ENCODE measurements around the gene FAM185A. TPM values are rescaled to one million over a fixed set of nuclear protein-coding genes. Genes with fewer than 3 reads are reported as not detected.
A peak's percentile ranks its signal among the peaks of the same experiment; 100 is the strongest.

The FAM185A gene
- total and polyA plus RNA-seq, 2 of the 4 experiments (the other 2 are of a cell fraction) = 3.6 to 4.3 TPM

DNA sequence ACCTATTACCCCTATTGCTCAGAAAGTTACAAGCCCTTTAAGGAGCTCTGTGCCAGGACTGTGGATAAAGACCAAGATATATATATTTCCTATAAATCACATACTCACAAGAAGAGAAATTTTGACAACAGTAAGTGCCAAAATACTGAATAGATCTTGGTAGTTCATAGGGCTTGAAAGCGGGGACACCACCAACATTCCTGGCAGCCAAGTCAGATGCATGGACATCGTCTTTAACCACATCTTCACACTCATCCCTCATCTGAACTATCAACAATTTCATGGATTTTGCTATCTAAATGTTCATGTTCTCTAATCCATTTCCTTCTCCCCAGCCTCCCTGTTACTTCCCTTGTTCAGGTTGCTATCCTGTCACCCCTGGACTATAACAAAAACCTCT, 96.5 kb downstream of the FAM185A start:
- ATAC-seq (ENCODE audit: low read depth) = no peak

More for the DNA sequence above, 96.5 kb downstream of the FAM185A start:
- no peak overlapping the region for H2BK120ac ChIP-seq (ENCODE audit: low read depth, low read length)
- BruUV-seq (replicated peaks) = no TSS peak
- no peak overlapping the region for H3K18ac ChIP-seq (ENCODE audit: low read depth, low read length)
- WGBS, 2 experiments (ENCODE audit: extremely low coverage in 2 of 2, insufficient read length in 1 of 2) = no CpG with 5 or more reads among the region's 2 CpGs
- no peak overlapping the region for H2BK15ac ChIP-seq (ENCODE audit: low read depth, low read length)
- intact Hi-C loops (cut with micrococcal nuclease) (no loop called here), in situ Hi-C loops (cut with MboI; ENCODE audit: low sequenced_read_pairs) (no loop called here), dilution Hi-C loops (cut with HindIII; ENCODE audit: low sequenced_read_pairs, unreplicated experiment) (no loop called here)
- no peak overlapping the region for H2AFZ ChIP-seq (replicated peaks; ENCODE audit: low read length, poor library complexity)
- no peak overlapping the region for H2BK20ac ChIP-seq (ENCODE audit: low read depth, low read length)
- no peak overlapping the region for H3K27ac ChIP-seq (ENCODE audit: insufficient read depth, low read length)
- H3K4me1 ChIP-seq (ENCODE audit: control insufficient read depth, insufficient read depth, low read length) = no peaks in the 10 kb centered on the region
- no peak overlapping the region for H4K5ac ChIP-seq (ENCODE audit: low read depth, low read length)
- no peak overlapping the region for H3K9ac ChIP-seq (ENCODE audit: low read depth, low read length)
- H3K79me1 ChIP-seq (ENCODE audit: low read depth in 1 of 2, low read length in 2 of 2) = no peaks in the 10 kb centered on the region
- no peaks in the 10 kb centered on the region for H3K36me3 ChIP-seq (ENCODE audit: control insufficient read depth, insufficient read depth, low read length)
- no peaks in the 10 kb centered on the region for H3K9me3 ChIP-seq (ENCODE audit: control insufficient read depth, insufficient read depth, low read length)
- H3K27me3 ChIP-seq (ENCODE audit: control insufficient read depth, insufficient read depth, low read length) = no peaks in the 10 kb centered on the region
- H3K23ac ChIP-seq (ENCODE audit: low read depth, low read length) = no peak overlapping the region
- TF ChIP-seq RCOR1 (IDR thresholded peaks at IDR 0.05; ENCODE audit: insufficient replicate concordance, low read length) (no peak), CEBPB (IDR thresholded peaks at IDR 0.05; ENCODE audit: low read depth, low read length) (no peak), USF2 (IDR thresholded peaks at IDR 0.05; ENCODE audit: low read depth, low read length) (no peak), NFE2L2 (IDR thresholded peaks at IDR 0.05; ENCODE audit: low read depth, low read length) (no peak), SMC3 (IDR thresholded peaks at IDR 0.05; ENCODE audit: low read depth, low read length) (no peak), BHLHE40 (IDR thresholded peaks at IDR 0.05; ENCODE audit: low read depth, low read length) (no peak), RFX5 (IDR thresholded peaks at IDR 0.05; ENCODE audit: low read depth, low read length) (no peak), RAD21 (IDR thresholded peaks at IDR 0.05; ENCODE audit: low read length) (no peak), MAFK (IDR thresholded peaks at IDR 0.05; ENCODE audit: low read depth, low read length) (no peak), ELK1 (IDR thresholded peaks at IDR 0.05; ENCODE audit: borderline replicate concordance, low read depth, low read length) (no peak), CHD1 (IDR thresholded peaks at IDR 0.05; ENCODE audit: low read depth, low read length) (no peak), POLR2A (IDR thresholded peaks at IDR 0.05; ENCODE audit: low read depth, low read length) (no peak), MAZ (IDR thresholded peaks at IDR 0.05; ENCODE audit: borderline replicate concordance, low read depth, low read length) (no peak), FOS (IDR thresholded peaks at IDR 0.05; ENCODE audit: low read depth, low read length) (no peak), MXI1 (IDR thresholded peaks at IDR 0.05; ENCODE audit: borderline replicate concordance, low read depth, low read length) (no peak)
- TF ChIP-seq, protein P1, sequence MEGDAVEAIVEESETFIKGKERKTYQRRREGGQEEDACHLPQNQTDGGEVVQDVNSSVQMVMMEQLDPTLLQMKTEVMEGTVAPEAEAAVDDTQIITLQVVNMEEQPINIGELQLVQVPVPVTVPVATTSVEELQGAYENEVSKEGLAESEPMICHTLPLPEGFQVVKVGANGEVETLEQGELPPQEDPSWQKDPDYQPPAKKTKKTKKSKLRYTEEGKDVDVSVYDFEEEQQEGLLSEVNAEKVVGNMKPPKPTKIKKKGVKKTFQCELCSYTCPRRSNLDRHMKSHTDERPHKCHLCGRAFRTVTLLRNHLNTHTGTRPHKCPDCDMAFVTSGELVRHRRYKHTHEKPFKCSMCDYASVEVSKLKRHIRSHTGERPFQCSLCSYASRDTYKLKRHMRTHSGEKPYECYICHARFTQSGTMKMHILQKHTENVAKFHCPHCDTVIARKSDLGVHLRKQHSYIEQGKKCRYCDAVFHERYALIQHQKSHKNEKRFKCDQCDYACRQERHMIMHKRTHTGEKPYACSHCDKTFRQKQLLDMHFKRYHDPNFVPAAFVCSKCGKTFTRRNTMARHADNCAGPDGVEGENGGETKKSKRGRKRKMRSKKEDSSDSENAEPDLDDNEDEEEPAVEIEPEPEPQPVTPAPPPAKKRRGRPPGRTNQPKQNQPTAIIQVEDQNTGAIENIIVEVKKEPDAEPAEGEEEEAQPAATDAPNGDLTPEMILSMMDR (conservative IDR thresholded peaks at IDR 0.05; ENCODE audit: low read depth, low read length) = no peak
- H3K4ac ChIP-seq (ENCODE audit: low read depth, low read length) = no peak overlapping the region
- H2BK5ac ChIP-seq (ENCODE audit: low read depth, low read length, poor library complexity, severe bottlenecking) = no peak overlapping the region
- no peak overlapping the region for H2AK9ac ChIP-seq (replicated peaks; ENCODE audit: low read depth, low read length, poor library complexity)
- no peak overlapping the region for H3K4me3 ChIP-seq (ENCODE audit: insufficient read depth, low read depth, low read length)
- H4K20me1 ChIP-seq (ENCODE audit: insufficient read depth, low read length) = no peaks in the 10 kb centered on the region
- ChIA-PET CTCF (no interaction called here), POLR2A (ENCODE audit: unreplicated experiment) (no interaction called here)
- H3K9me1 ChIP-seq (ENCODE audit: insufficient read depth, low read length) = no peaks in the 10 kb centered on the region
- no peak overlapping the region for H4K91ac ChIP-seq (ENCODE audit: insufficient read depth, low read depth, low read length)
- no peak overlapping the region for H3K56ac ChIP-seq (ENCODE audit: extremely low read depth, insufficient read depth, low read length)
- H4K8ac ChIP-seq (ENCODE audit: low read depth in 2 of 2, low read length in 2 of 2) = no peak overlapping the region
- H3K14ac ChIP-seq (replicated peaks; ENCODE audit: low read depth, low read length) = 0 out of 2 replicates have a peak overlapping the region, but pooled peaks have one; percentile 52
- no peak for DNase-seq
- H2AK5ac ChIP-seq (ENCODE audit: low read depth, low read length) = no peak overlapping the region
- H3K4me2 ChIP-seq (ENCODE audit: low read depth, low read length) = no peak overlapping the region
